WERI-Rb-1 (cell line): Measurements from ENCODE around the gene MAP7D3.

ENCODE experiments used
- DNase-seq: peaks from one replicate; pipeline ENCODE4 v3.0.0-alpha.2; 2020
- H3K27ac ChIP-seq: fragments of 250-450 bp; sonication (Bioruptor Pico); 2 replicates; pipeline ENCODE4 v1.5.1; 2020; ENCODE audit warnings: mild to moderate bottlenecking, moderate library complexity
- H3K27me3 ChIP-seq: fragments of 250-450 bp; sonication (Bioruptor Pico); 2 replicates; pipeline ENCODE4 v1.5.1; 2021; ENCODE audit warnings: mild to moderate bottlenecking, low read depth, moderate library complexity; ENCODE audit not compliant: insufficient read depth, severe bottlenecking
- H3K36me3 ChIP-seq: fragments of 250-450 bp; sonication (Bioruptor Pico); 2 replicates; pipeline ENCODE4 v1.5.1; 2020; ENCODE audit warnings: mild to moderate bottlenecking, moderate library complexity
- H3K4me3 ChIP-seq: 2 replicates; pipeline ENCODE4 v1.5.1; 2011; ENCODE audit warnings: low read depth, mild to moderate bottlenecking, control low read depth, low read length
- H3K9me3 ChIP-seq: fragments of 250-450 bp; sonication (Bioruptor Pico); 2 replicates; pipeline ENCODE4 v1.5.1; 2021; ENCODE audit warnings: mild to moderate bottlenecking, moderate library complexity; ENCODE audit not compliant: severe bottlenecking
- CTCF ChIP-seq: IDR thresholded peaks from 2 replicates; pipeline ENCODE4 v1.5.1; 2011; ENCODE audit warnings: low read depth, mild to moderate bottlenecking, control low read depth, inconsistent platforms, low read length

MAP7D3 gene

DNA sequence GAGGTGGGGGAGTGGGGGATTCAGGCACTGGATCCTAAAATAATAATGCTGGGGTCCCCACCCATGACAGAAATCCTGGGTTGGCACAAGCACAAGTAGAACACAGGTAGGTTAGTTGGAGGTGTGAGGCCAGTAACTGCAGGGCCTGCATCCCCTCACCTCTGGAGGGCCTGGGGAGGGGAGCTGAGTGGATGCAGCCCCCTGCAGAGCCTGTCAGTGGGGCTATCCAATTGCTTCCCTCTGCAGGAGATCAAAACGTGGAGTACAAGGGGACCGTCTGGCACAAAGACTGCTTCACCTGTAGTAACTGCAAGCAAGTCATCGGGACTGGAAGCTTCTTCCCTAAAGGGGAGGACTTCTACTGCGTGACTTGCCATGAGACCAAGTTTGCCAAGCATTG lies 43.7 kb downstream of the MAP7D3 start:
- H3K36me3 ChIP-seq, result no peaks in the 10 kb centered on the region
- no peak overlapping the region for H3K27ac ChIP-seq
- peaks cover 3% of the 10 kb centered on the region for H3K27me3 ChIP-seq
- DNase-seq, result no peak
- no peaks in the 10 kb centered on the region for H3K9me3 ChIP-seq
- TF ChIP-seq CTCF, result no peak
- H3K4me3 ChIP-seq, result no peak overlapping the region

DNA sequence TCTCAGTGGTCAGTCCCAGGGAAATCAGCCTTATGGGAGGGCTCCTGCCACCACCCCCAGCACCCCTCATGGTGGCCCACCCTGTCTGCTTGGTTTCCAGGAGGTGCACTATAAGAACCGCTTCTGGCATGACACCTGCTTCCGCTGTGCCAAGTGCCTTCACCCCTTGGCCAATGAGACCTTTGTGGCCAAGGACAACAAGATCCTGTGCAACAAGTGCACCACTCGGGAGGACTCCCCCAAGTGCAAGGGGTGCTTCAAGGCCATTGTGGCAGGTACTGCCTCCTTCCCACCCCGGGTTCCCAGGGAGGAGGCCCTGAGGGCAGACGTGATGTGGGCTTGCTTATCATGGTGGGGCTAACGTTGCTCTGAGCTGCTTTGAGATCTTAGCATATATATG lies 44.3 kb downstream of the MAP7D3 start:
- Histone ChIP-seq H3K9me3 (no peaks in the 10 kb centered on the region), H3K27me3 (peaks cover 3% of the 10 kb centered on the region), H3K27ac (no peak overlapping the region), H3K4me3 (no peak overlapping the region), H3K36me3 (no peaks in the 10 kb centered on the region)
- TF ChIP-seq CTCF, result no peak
- no peak for DNase-seq

DNA sequence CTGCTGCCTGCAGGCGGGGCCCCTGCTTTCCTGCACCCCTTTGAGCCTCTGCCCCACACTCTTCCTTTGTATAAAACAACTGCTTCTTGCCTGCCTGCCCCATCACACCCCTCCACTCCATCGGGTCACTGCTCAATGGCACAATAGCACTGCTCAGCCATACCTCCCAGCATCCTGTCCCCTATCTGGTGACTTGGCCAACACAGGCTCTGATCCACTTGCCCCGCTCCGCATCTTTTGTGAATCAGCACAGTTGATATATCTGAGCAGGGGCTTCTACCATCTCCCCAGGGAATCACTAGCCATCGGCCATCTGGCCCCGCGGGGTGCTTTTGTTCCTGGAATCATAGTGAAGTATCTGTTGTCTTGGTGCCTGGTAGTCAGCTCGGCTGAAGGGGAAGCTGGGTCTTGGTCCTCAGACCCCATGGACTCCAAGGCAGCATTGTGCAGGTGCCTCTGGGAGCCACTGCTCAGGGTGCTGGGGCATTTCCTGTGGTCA lies 45.3 kb downstream of the MAP7D3 start:
- no peaks in the 10 kb centered on the region for H3K36me3 ChIP-seq
- H3K27me3 ChIP-seq, result peaks cover 3% of the 10 kb centered on the region
- no peak for DNase-seq
- H3K27ac ChIP-seq, result no peak overlapping the region
- no peaks in the 10 kb centered on the region for H3K9me3 ChIP-seq
- no peak for TF ChIP-seq CTCF
- no peak overlapping the region for H3K4me3 ChIP-seq

- peaks cover 3% of the 10 kb centered on the region for H3K27me3 ChIP-seq
- H3K9me3 ChIP-seq, result no peaks in the 10 kb centered on the region
- DNase-seq, result no peak
- H3K4me3 ChIP-seq, result no peak overlapping the region
- no peak for TF ChIP-seq CTCF
- H3K27ac ChIP-seq, result no peak overlapping the region
- H3K36me3 ChIP-seq, result no peaks in the 10 kb centered on the region
Measured at GRCh38 chrX:136204571-136204970, 46.6 kb downstream of the MAP7D3 start.

GRCh38 chrX:136203951-136204350 lies 47.2 kb downstream of the MAP7D3 start:
- Histone ChIP-seq H3K27ac (no peak overlapping the region), H3K27me3 (peaks cover 3% of the 10 kb centered on the region), H3K4me3 (no peak overlapping the region), H3K36me3 (no peaks in the 10 kb centered on the region), H3K9me3 (no peaks in the 10 kb centered on the region)
- no peak for TF ChIP-seq CTCF
- DNase-seq, result no peak

DNA sequence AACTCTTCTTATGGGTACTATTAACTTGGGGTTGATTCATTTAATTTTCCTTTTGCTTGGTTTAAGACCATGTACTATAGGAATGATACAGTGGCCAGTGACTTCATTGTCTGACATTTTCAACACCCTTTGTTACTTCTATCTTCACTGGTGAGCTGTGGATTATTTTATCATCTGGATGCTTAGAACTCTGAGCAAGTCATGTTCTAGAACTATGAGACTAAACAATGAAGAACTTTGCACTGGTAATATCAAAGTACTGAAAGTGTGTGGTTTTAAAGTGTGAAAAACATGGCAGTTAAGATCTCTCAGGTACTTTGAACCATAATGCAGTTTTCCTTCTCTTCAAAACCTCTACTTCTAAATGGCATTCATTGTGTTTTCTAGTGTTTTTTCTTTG lies 47.8 kb downstream of the MAP7D3 start:
- Histone ChIP-seq H3K27me3 (peaks cover 3% of the 10 kb centered on the region), H3K4me3 (no peak overlapping the region), H3K27ac (no peak overlapping the region), H3K36me3 (no peaks in the 10 kb centered on the region), H3K9me3 (no peaks in the 10 kb centered on the region)
- TF ChIP-seq CTCF, result no peak
- DNase-seq, result no peak
